ENCODE data around the gene SLC22A14. TPM values are rescaled to one million over a fixed set of nuclear protein-coding genes. Genes with fewer than 3 reads are reported as not detected.

The SLC22A14 gene
- total RNA-seq, 1 experiment from 2014 or later: 0.22 TPM

GRCh38 chr3:38332201-38332600, 50.1 kb downstream of the SLC22A14 start:
- no peaks in the 10 kb centered on the region for H3K36me3 ChIP-seq (ENCODE audit: control insufficient read depth in 1 of 2, insufficient read depth in 2 of 2, low read length in 2 of 2)
- TF ChIP-seq ZFX (IDR thresholded peaks at IDR 0.05) (no peak), CBX3 (IDR thresholded peaks at IDR 0.05; ENCODE audit: low read depth) (no peak), SIN3A (IDR thresholded peaks at IDR 0.05; ENCODE audit: low read depth) (no peak), TCF7L2 (IDR thresholded peaks at IDR 0.05; ENCODE audit: borderline replicate concordance, extremely low read depth, insufficient read depth, insufficient read length) (no peak), CEBPB (IDR thresholded peaks at IDR 0.05; ENCODE audit: low read depth) (no peak), ATF3 (IDR thresholded peaks at IDR 0.05) (no peak), SP1 (IDR thresholded peaks at IDR 0.05; ENCODE audit: low read depth) (no peak), JUND (IDR thresholded peaks at IDR 0.05) (no peak), EZH2phosphoT487 (IDR thresholded peaks at IDR 0.05; ENCODE audit: borderline replicate concordance) (no peak)
- no peaks in the 10 kb centered on the region for H3K27me3 ChIP-seq (ENCODE audit: insufficient read depth, low read length)
- CTCF ChIA-PET: interaction anchor here (1.4 kb wide), 1 partner anchor 12 kb away, joined by 4 read pairs; no protein-coding TSS in a partner anchor
- no peaks in the 10 kb centered on the region for H3K9me2 ChIP-seq (ENCODE audit: insufficient read depth)
- POLR2A ChIA-PET: no interaction called here
- no peak overlapping the region for H3K4me3 ChIP-seq (replicated peaks in 1 of 2; ENCODE audit: low read depth in 1 of 2, low read length in 2 of 2)
- BruUV-seq (replicated peaks): no TSS peak
- no peak overlapping the region for H3K27ac ChIP-seq (ENCODE audit: low read depth, low read length)
- RAD21 ChIA-PET (ENCODE audit: low non-redundant PET in 1 of 2, low total read pairs in 2 of 2, uncharacterized antibody in 2 of 2, unreplicated experiment in 2 of 2): no interaction called here
- H2AFZ ChIP-seq (ENCODE audit: low read depth, low read length, poor library complexity, severe bottlenecking): no peak overlapping the region
- H3K9me3 ChIP-seq (ENCODE audit: control insufficient read depth in 1 of 2, insufficient read depth in 1 of 2, low read depth in 1 of 2, low read length in 2 of 2): peaks cover 0 to 4% of the 10 kb centered on the region in 2 experiments; a peak in 1 of 4 replicates
- DNase-seq (ENCODE audit: low read depth, low spot score) (no peak), ATAC-seq (no peak)
- H3K4me1 ChIP-seq (ENCODE audit: control insufficient read depth in 1 of 2, insufficient read depth in 2 of 2, low read length in 2 of 2): peaks cover 0 to 12% of the 10 kb centered on the region in 2 experiments; a peak in 2 of 4 replicates
- no peaks in the 10 kb centered on the region for H4K20me1 ChIP-seq (ENCODE audit: insufficient read depth)
- intact Hi-C loops (cut with micrococcal nuclease): no loop called here
- no peaks in the 10 kb centered on the region for H3K79me2 ChIP-seq (ENCODE audit: insufficient read depth, low read length)
- no peak overlapping the region for H3K9ac ChIP-seq (ENCODE audit: low read length)
- H3K4me2 ChIP-seq (ENCODE audit: low read length): no peak overlapping the region

- H2AFZ ChIP-seq (ENCODE audit: low read depth, low read length, poor library complexity, severe bottlenecking): no peak overlapping the region
- BruUV-seq (replicated peaks): no TSS peak
- no peak overlapping the region for H3K4me2 ChIP-seq (ENCODE audit: low read length)
- H3K9me3 ChIP-seq (ENCODE audit: control insufficient read depth in 1 of 2, insufficient read depth in 1 of 2, low read depth in 1 of 2, low read length in 2 of 2): no peaks in the 10 kb centered on the region
- H3K79me2 ChIP-seq (ENCODE audit: insufficient read depth, low read length): no peaks in the 10 kb centered on the region
- H3K27me3 ChIP-seq (ENCODE audit: insufficient read depth, low read length): no peaks in the 10 kb centered on the region
- no peak overlapping the region for H3K4me3 ChIP-seq (replicated peaks in 1 of 2; ENCODE audit: low read depth in 1 of 2, low read length in 2 of 2)
- no peaks in the 10 kb centered on the region for H3K36me3 ChIP-seq (ENCODE audit: control insufficient read depth in 1 of 2, insufficient read depth in 2 of 2, low read length in 2 of 2)
- POLR2A ChIA-PET: no interaction called here
- ATAC-seq (no peak), DNase-seq (ENCODE audit: low read depth, low spot score) (no peak)
- H3K27ac ChIP-seq (ENCODE audit: low read depth, low read length): no peak overlapping the region
- intact Hi-C loops (cut with micrococcal nuclease): no loop called here
- H3K9ac ChIP-seq (ENCODE audit: low read length): no peak overlapping the region
- H4K20me1 ChIP-seq (ENCODE audit: insufficient read depth): no peaks in the 10 kb centered on the region
- CTCF ChIA-PET: interaction anchor here (1.7 kb wide), 1 partner anchor 36 kb away, joined by 5 read pairs; no protein-coding TSS in a partner anchor
- RAD21 ChIA-PET (ENCODE audit: low non-redundant PET in 1 of 2, low total read pairs in 2 of 2, uncharacterized antibody in 2 of 2, unreplicated experiment in 2 of 2): no interaction called here
- no peaks in the 10 kb centered on the region for H3K4me1 ChIP-seq (ENCODE audit: control insufficient read depth in 1 of 2, insufficient read depth in 2 of 2, low read length in 2 of 2)
- no peaks in the 10 kb centered on the region for H3K9me2 ChIP-seq (ENCODE audit: insufficient read depth)
- no peak for TF ChIP-seq YY1 (IDR thresholded peaks at IDR 0.05; ENCODE audit: extremely low read depth, insufficient replicate concordance, low read depth, low read length)
- no peak for TF ChIP-seq ZBTB33 (IDR thresholded peaks at IDR 0.05; ENCODE audit: extremely low read depth, insufficient replicate concordance, low read length)
- TF ChIP-seq EZH2 (IDR thresholded peaks at IDR 0.05): no peak
- no peak for TF ChIP-seq JUND (IDR thresholded peaks at IDR 0.05)
- no peak for TF ChIP-seq SIN3A (IDR thresholded peaks at IDR 0.05; ENCODE audit: low read depth)
- TF ChIP-seq CBX3 (IDR thresholded peaks at IDR 0.05; ENCODE audit: low read depth): no peak
- TF ChIP-seq ELF1 (IDR thresholded peaks at IDR 0.05; ENCODE audit: borderline replicate concordance, low read depth): no peak
- TF ChIP-seq MAX (IDR thresholded peaks at IDR 0.05): no peak
- TF ChIP-seq ZNF274 (IDR thresholded peaks at IDR 0.05; ENCODE audit: low read depth, low read length): no peak
- no peak for TF ChIP-seq RAD21 (IDR thresholded peaks at IDR 0.05; ENCODE audit: low read depth)
- no peak for TF ChIP-seq POLR2AphosphoS5 (IDR thresholded peaks at IDR 0.05; ENCODE audit: low read depth, low read length)
- TF ChIP-seq ZFX (IDR thresholded peaks at IDR 0.05): no peak
- no peak for TF ChIP-seq TCF7L2 (IDR thresholded peaks at IDR 0.05; ENCODE audit: borderline replicate concordance, extremely low read depth, insufficient read depth, insufficient read length)
- TF ChIP-seq CEBPB (IDR thresholded peaks at IDR 0.05; ENCODE audit: low read depth): no peak
Measured at GRCh38 chr3:38334142-38335055, 52.3 kb downstream of the SLC22A14 start.
